CD4-positive, alpha-beta T cell (primary cell): ENCODE data around the gene CLIC5. TPM values are rescaled to one million over a fixed set of nuclear protein-coding genes. Genes with fewer than 3 reads are reported as not detected.
A peak's percentile ranks its signal among the peaks of the same experiment; 100 is the strongest.

Experiments
- ATAC-seq: fragments of 200-7000 bp; cut with Tn5 transposase; one replicate; pipeline ENCODE4 v1.10.0; 2022; ENCODE audit warnings: mild to moderate bottlenecking; ENCODE audit not compliant: poor library complexity
- CTCF ChIA-PET: fragments of 350-600 bp; sonication (Branson Sonifier 250); formaldehyde crosslinking; loops from one replicate; lab custom pipeline; 2021; ENCODE audit warnings: antibody characterized with exemption, inconsistent platforms; lab: Charles Lee
- POLR2A ChIA-PET: fragments of 350-600 bp; sonication (Branson Sonifier 250); formaldehyde crosslinking; loops from one replicate; lab custom pipeline; 2021; ENCODE audit warnings: antibody characterized with exemption, inconsistent platforms; lab: Charles Lee
- DNase-seq, 14 experiments: peaks; one replicate each; pipeline ENCODE4 v3.0.0-alpha.2; 2013 to 2020; ENCODE audit warnings: mixed read lengths in 2 of 14
- H3K27ac ChIP-seq, 2 donors: one replicate each; pipeline versions ENCODE4 v1.5.1 to v1.7.0; 2013; ENCODE audit warnings: low read length in 2 of 2, low read depth in 1 of 2, mild to moderate bottlenecking in 1 of 2
- H3K27me3 ChIP-seq, 2 experiments: 1 replicate in 1 of 2; 2 replicates in 1 of 2; pipeline versions ENCODE4 v1.6.1 to v1.7.0; 2013; ENCODE audit warnings: low read length in 2 of 2, control low read depth in 1 of 2, mild to moderate bottlenecking in 1 of 2, moderate library complexity in 1 of 2; ENCODE audit not compliant: insufficient read depth in 2 of 2, control insufficient read depth in 1 of 2
- H3K36me3 ChIP-seq: one replicate; pipeline ENCODE4 v1.6.1; 2013; ENCODE audit warnings: low read length, control low read depth; ENCODE audit not compliant: insufficient read depth
- H3K4me1 ChIP-seq: one replicate; pipeline ENCODE4 v1.6.1; 2013; ENCODE audit warnings: low read length, control low read depth; ENCODE audit not compliant: insufficient read depth
- H3K4me3 ChIP-seq: one replicate; pipeline ENCODE4 v1.5.1; 2013; ENCODE audit warnings: mild to moderate bottlenecking, low read length, moderate library complexity
- H3K9me3 ChIP-seq, 2 experiments: 1 replicate in 1 of 2; 2 replicates in 1 of 2; pipeline versions ENCODE4 v1.6.1 to v1.7.0; 2013; ENCODE audit warnings: low read length in 2 of 2, mild to moderate bottlenecking in 2 of 2, control low read depth in 1 of 2, moderate library complexity in 1 of 2; ENCODE audit not compliant: control insufficient read depth in 1 of 2, insufficient read depth in 1 of 2
- H3K27ac Mint-ChIP-seq: one replicate; pipeline ENCODE4 v1.8.0; 2020; ENCODE audit warnings: mixed read lengths
- H3K27me3 Mint-ChIP-seq: one replicate; pipeline ENCODE4 v1.8.0; 2021; ENCODE audit warnings: mixed read lengths
- H3K36me3 Mint-ChIP-seq: one replicate; pipeline ENCODE4 v1.8.0; 2021; ENCODE audit warnings: low read depth, mixed read lengths
- H3K4me1 Mint-ChIP-seq: one replicate; pipeline ENCODE4 v1.8.0; 2021; ENCODE audit warnings: low read depth, mixed read lengths
- H3K4me3 Mint-ChIP-seq: one replicate; pipeline ENCODE4 v1.8.0; 2020; ENCODE audit warnings: mild to moderate bottlenecking, mixed read lengths
- H3K9me3 Mint-ChIP-seq: one replicate; pipeline ENCODE4 v1.8.0; 2020; ENCODE audit warnings: mixed read lengths
- CTCF ChIP-seq: fragments of 200-600 bp; IDR thresholded peaks from one replicate; pipeline ENCODE4 v1.8.0; 2022; ENCODE audit warnings: antibody characterized with exemption, mild to moderate bottlenecking
- intact Hi-C, 2 experiments: fragments of 100-400 bp; cut with DNase I in 1 of 2; cut with micrococcal nuclease in 1 of 2; formaldehyde crosslinking; loops; one replicate each; pipeline versions ENCODE4 v1.15.1 to v1.9.0; 2023 to 2025; cut with DNase I, micrococcal nuclease
- total RNA-seq, 174 experiments: library from RNA in 2 of 174; stranded (reverse) in 2 of 174; gene quantifications; one replicate each; pipeline ENCODE4 v1.2.3 and lab custom pipeline; 2021 to 2026

The CLIC5 gene
- total RNA-seq, 2 experiments from 2014 or later = 2.5 to 2.8 TPM

- Mint-ChIP-seq H3K4me1 (peaks cover 61% of the 10 kb centered on the region), H3K4me3 (peak overlapping the region; percentile 93), H3K36me3 (no peaks in the 10 kb centered on the region), H3K27ac (peak overlapping the region; percentile 91), H3K27me3 (peaks cover 18% of the 10 kb centered on the region), H3K9me3 (no peaks in the 10 kb centered on the region)
- ATAC-seq (peak; percentile 10), DNase-seq (peak in 10 of 14 experiments; percentile 3 to 64 (median 32))
- no peak for TF ChIP-seq CTCF
- H3K4me3 ChIP-seq = peak overlapping the region; percentile 72
- ChIA-PET POLR2A (interaction anchor here (0.6 to 1.9 kb wide), 4 partner anchors 8 to 115 kb away, joined by 3 to 7 read pairs (median 4); partner anchors contain the start of gene ENPP4), CTCF (interaction anchor here (1.4 kb wide), 1 partner anchor 23 kb away, joined by 3 read pairs; no protein-coding TSS in a partner anchor)
- no peaks in the 10 kb centered on the region for H3K9me3 ChIP-seq
- H3K27me3 ChIP-seq = no peaks in the 10 kb centered on the region
- no peaks in the 10 kb centered on the region for H3K36me3 ChIP-seq
- intact Hi-C loops = loop anchor here (5.0 kb wide), 1 partner anchor 82 kb away; no protein-coding TSS in a partner anchor
- peaks cover 43% of the 10 kb centered on the region for H3K4me1 ChIP-seq
- H3K27ac ChIP-seq = peak overlapping the region; percentile 44 to 76
These were observed 1.0 kb downstream of the CLIC5 start for GRCh38 chr6:46014511-46015118.

- CTCF ChIA-PET = interaction anchor here (1.4 kb wide), 1 partner anchor 23 kb away, joined by 3 read pairs; no protein-coding TSS in a partner anchor
- peak; percentile 41 for ATAC-seq
These were observed 1.6 kb downstream of the CLIC5 start for GRCh38 chr6:46014046-46014445.

DNA sequence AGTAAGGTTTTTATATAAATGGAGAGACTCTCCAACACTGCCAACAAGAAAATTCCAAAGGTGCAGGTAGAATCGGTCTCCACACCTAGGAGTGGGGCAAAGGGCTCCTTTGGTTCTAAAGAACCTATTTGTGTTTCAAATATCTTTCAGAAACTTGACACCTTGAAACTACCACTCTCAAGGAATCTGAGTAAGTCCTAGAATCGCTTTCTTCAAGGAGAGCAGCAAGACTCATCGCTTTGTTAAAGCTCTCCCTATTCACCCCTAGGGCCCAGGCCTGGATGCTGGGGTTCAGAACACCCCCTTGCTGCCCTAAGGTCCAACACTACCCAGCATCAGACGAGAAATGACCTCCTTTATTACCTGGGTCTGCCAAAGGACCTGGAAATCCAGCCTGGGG lies 2.0 kb downstream of the CLIC5 start:
- intact Hi-C loops = loop anchor here (5.0 kb wide), 1 partner anchor 81 kb away; no protein-coding TSS in a partner anchor
- ChIA-PET CTCF (interaction anchor here (1.4 kb wide), 1 partner anchor 22 kb away, joined by 3 read pairs; no protein-coding TSS in a partner anchor), POLR2A (interaction anchor here (1.0 to 1.9 kb wide), 3 partner anchors 9 to 116 kb away, joined by 3 to 7 read pairs (median 4); partner anchors contain the start of gene ENPP4)
- TF ChIP-seq CTCF = no peak
- Mint-ChIP-seq H3K36me3 (no peaks in the 10 kb centered on the region), H3K9me3 (no peaks in the 10 kb centered on the region), H3K4me3 (peak overlapping the region; percentile 93), H3K27me3 (peaks cover 18% of the 10 kb centered on the region), H3K27ac (peak overlapping the region; percentile 91), H3K4me1 (peaks cover 61% of the 10 kb centered on the region)
- DNase-seq (no peak), ATAC-seq (no peak)
- H3K4me1 ChIP-seq = peaks cover 45% of the 10 kb centered on the region
- H3K36me3 ChIP-seq = no peaks in the 10 kb centered on the region
- no peaks in the 10 kb centered on the region for H3K9me3 ChIP-seq
- no peak overlapping the region for H3K4me3 ChIP-seq
- H3K27ac ChIP-seq = peak overlapping the region; percentile 24 to 76
- H3K27me3 ChIP-seq = no peaks in the 10 kb centered on the region

More at GRCh38 chr6:46014046-46014445, 1.6 kb downstream of the CLIC5 start:
- Mint-ChIP-seq H3K36me3 (no peaks in the 10 kb centered on the region), H3K9me3 (no peaks in the 10 kb centered on the region), H3K27ac (peak overlapping the region; percentile 91), H3K27me3 (peaks cover 18% of the 10 kb centered on the region), H3K4me1 (peaks cover 61% of the 10 kb centered on the region), H3K4me3 (peak overlapping the region; percentile 93)
- H3K4me3 ChIP-seq = peak overlapping the region; percentile 72
- no peaks in the 10 kb centered on the region for H3K36me3 ChIP-seq
- peak overlapping the region; percentile 24 to 76 for H3K27ac ChIP-seq
- TF ChIP-seq CTCF = no peak
- peaks cover 45% of the 10 kb centered on the region for H3K4me1 ChIP-seq
- H3K9me3 ChIP-seq = no peaks in the 10 kb centered on the region
- H3K27me3 ChIP-seq = no peaks in the 10 kb centered on the region
- peak in 4 of 14 experiments; percentile 12 to 67 (median 60) for DNase-seq
- POLR2A ChIA-PET = interaction anchor here (0.6 to 1.9 kb wide), 4 partner anchors 8 to 116 kb away, joined by 3 to 7 read pairs (median 4); partner anchors contain the start of gene ENPP4
- intact Hi-C loops = loop anchor here (5.0 kb wide), 1 partner anchor 82 kb away; no protein-coding TSS in a partner anchor
